Lung (tissue), 12 donors: ENCODE measurements around the gene PTK6. TPM values are rescaled to one million over a fixed set of nuclear protein-coding genes. Genes with fewer than 3 reads are reported as not detected.

Source experiments
- ATAC-seq: fragments of 200-7000 bp; cut with Tn5 transposase; one replicate; pipeline ENCODE4 v1.9.1; 2020; ENCODE audit warnings: moderate number of reproducible peaks; ENCODE audit not compliant: insufficient read depth, low FRiP score
- DNase-seq, 3 donors: peaks; one replicate each; pipeline ENCODE4 v3.0.0-alpha.2; 2013 to 2017
- H3K27ac ChIP-seq, 2 donors: one replicate each; pipeline ENCODE4 v1.5.1; 2013; ENCODE audit warnings: mild to moderate bottlenecking in 2 of 2, moderate library complexity in 2 of 2, control low read depth in 1 of 2, inconsistent platforms in 1 of 2, low read depth in 1 of 2, low read length in 1 of 2
- H3K27me3 ChIP-seq, 3 donors: one replicate each; pipeline ENCODE4 v1.5.1; 2013; ENCODE audit warnings: low read length in 2 of 3; ENCODE audit not compliant: control insufficient read depth in 3 of 3, insufficient read depth in 3 of 3
- H3K36me3 ChIP-seq, 4 donors: one replicate each; pipeline ENCODE4 v1.5.1; 2013; ENCODE audit warnings: low read length in 4 of 4, mild to moderate bottlenecking in 1 of 4, moderate library complexity in 1 of 4; ENCODE audit not compliant: control insufficient read depth in 4 of 4, insufficient read depth in 4 of 4
- H3K4me1 ChIP-seq, 5 donors: one replicate each; pipeline ENCODE4 v1.5.1; 2013; ENCODE audit warnings: low read length in 5 of 5, mild to moderate bottlenecking in 2 of 5, moderate library complexity in 1 of 5; ENCODE audit not compliant: control insufficient read depth in 5 of 5, insufficient read depth in 5 of 5
- H3K4me3 ChIP-seq: one replicate; pipeline ENCODE4 v1.5.1; 2013; ENCODE audit warnings: mild to moderate bottlenecking, control low read depth, moderate library complexity
- H3K9ac ChIP-seq, 2 donors: one replicate each; pipeline ENCODE4 v1.5.1; 2013; ENCODE audit warnings: low read length in 2 of 2, control low read depth in 1 of 2; ENCODE audit not compliant: insufficient read depth in 1 of 2
- H3K9me3 ChIP-seq, 4 donors: one replicate each; pipeline ENCODE4 v1.5.1; 2013; ENCODE audit warnings: low read length in 3 of 4, mild to moderate bottlenecking in 1 of 4, moderate library complexity in 1 of 4; ENCODE audit not compliant: control insufficient read depth in 4 of 4, insufficient read depth in 3 of 4
- WGBS, 2 donors: extraction: QIAGEN DNeasy Blood & Tissue Kit; methylation state at CpG; one replicate each; pipeline ENCODE4 v1.1.7; 2013; 5-methylcytosine and 5-hydroxymethylcytosine counted together
- polyA plus RNA-seq, 2 donors: library from polyadenylated mRNA; stranded (reverse); fragments of 200-250 nt; gene quantifications; one replicate each; pipeline ENCODE4 v1.2.1, GENCODE V29; 2013
- total RNA-seq, 2 donors: library from RNA; depleted of rRNA in 1 of 2; stranded (reverse); fragments of >200 nt in 1 of 2; gene quantifications; one replicate each; pipeline ENCODE4 v1.2.1, GENCODE V29; 2014 to 2021
- TF ChIP-seq, protein P1 (sequence below): IDR thresholded peaks from 2 replicates; pipeline ENCODE4 v1.5.1; 2012; ENCODE audit warnings: mild to moderate bottlenecking; ENCODE audit errors: control extremely low read depth, extremely low read depth
- donor health status: control.
- donor health status: control.
- donor health status: Bipolar disorder and iron deficiency.
- donor health status: healthy.
- donor health status: DM: yes; HTN: yes; CAD: no.

The PTK6 gene
- total and polyA plus RNA-seq, 4 donors, result 0.34 to 5.1 (median 3.7) TPM

DNA sequence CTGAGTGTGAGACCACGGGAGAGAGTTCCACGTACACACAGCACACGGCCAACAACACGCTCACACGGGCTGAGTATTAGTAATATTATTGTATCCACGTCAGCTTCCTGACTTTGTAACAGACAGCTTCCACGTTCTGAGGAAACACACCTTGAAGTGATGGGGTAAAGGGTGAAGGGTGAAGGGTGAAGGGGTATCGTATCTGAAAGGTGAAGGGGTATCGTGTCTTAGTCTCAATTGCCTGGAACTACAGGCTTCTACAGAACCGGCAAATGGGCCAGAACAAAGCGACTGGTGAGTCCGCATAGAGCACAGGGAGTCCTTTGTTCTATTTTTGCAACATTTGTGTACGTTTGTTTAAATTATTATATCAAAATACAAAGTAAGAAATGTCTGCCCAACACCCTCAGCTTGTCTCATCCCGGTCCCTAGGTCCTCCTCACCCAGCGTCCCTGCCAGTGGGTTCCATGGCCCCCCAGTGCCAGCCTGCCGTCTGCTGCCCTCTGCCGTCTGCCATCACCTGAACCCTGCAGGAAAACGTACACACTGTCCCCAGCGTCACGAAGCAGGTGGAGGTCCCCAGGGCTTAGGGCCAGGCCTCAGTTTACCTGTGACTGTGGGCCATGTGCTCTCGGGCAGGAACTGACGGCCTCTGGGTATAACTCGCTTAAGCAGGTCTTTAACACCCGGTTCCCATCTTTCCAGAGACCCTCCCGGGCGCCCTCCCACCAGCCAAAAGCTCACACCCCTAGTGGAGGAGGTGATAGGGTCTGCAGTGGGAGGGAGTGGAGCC is 41.2 kb upstream of the PTK6 start:
- Histone ChIP-seq H3K4me1 (peaks cover 0 to 7% (median 0%) of the 10 kb centered on the region in 5 donors), H3K9me3 (no peaks in the 10 kb centered on the region), H3K4me3 (no peak overlapping the region), H3K9ac (no peak overlapping the region), H3K36me3 (no peaks in the 10 kb centered on the region), H3K27me3 (peaks cover 0 to 10% (median 0%) of the 10 kb centered on the region in 3 donors), H3K27ac (no peak overlapping the region)
- 79 to 82% methylated on average over 26 of the region's 26 CpGs for WGBS, 2 donors
- TF ChIP-seq, protein P1, sequence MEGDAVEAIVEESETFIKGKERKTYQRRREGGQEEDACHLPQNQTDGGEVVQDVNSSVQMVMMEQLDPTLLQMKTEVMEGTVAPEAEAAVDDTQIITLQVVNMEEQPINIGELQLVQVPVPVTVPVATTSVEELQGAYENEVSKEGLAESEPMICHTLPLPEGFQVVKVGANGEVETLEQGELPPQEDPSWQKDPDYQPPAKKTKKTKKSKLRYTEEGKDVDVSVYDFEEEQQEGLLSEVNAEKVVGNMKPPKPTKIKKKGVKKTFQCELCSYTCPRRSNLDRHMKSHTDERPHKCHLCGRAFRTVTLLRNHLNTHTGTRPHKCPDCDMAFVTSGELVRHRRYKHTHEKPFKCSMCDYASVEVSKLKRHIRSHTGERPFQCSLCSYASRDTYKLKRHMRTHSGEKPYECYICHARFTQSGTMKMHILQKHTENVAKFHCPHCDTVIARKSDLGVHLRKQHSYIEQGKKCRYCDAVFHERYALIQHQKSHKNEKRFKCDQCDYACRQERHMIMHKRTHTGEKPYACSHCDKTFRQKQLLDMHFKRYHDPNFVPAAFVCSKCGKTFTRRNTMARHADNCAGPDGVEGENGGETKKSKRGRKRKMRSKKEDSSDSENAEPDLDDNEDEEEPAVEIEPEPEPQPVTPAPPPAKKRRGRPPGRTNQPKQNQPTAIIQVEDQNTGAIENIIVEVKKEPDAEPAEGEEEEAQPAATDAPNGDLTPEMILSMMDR, result no peak
- ATAC-seq (no peak), DNase-seq (no peak)

DNA sequence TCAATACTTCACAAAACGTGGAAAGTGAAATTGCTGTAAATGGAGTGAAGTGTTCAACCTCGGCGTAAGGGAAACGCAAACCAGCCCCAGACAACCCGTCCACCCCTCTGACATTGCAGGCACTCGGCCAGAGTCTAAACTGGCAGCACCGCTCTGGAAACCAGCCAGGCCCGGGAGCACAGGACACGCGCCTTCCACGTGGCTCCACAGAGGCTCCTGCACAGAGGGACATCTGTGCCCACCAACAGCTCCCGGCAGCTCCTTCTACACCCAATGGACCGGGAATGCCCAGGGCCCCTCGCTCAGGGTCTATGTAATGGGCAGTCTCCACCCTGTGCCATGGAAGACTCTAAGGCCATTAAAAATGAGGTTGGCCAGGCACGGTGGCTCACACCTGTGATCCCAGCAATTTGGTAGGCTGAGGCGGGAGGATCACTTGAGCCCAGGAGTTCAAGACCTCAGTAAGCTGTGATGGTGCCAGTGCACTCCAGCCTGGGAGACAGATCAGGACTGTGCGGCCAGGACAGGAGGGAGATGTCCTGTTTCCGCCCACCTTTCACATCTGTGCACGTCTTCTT is 40.2 kb upstream of the PTK6 start:
- TF ChIP-seq, protein P1, result no peak
- H3K9ac ChIP-seq, result no peak overlapping the region
- H3K9me3 ChIP-seq, result no peaks in the 10 kb centered on the region
- DNase-seq, result no peak
- no peak overlapping the region for H3K27ac ChIP-seq
- no peak overlapping the region for H3K4me3 ChIP-seq
- no peak for ATAC-seq
- WGBS, 2 donors, result 71 to 87% methylated on average over 19 of the region's 19 CpGs
- peaks cover 0 to 10% (median 0%) of the 10 kb centered on the region in 3 donors for H3K27me3 ChIP-seq
- peaks cover 0 to 12% (median 0%) of the 10 kb centered on the region in 5 donors for H3K4me1 ChIP-seq
- H3K36me3 ChIP-seq, result no peaks in the 10 kb centered on the region

DNA sequence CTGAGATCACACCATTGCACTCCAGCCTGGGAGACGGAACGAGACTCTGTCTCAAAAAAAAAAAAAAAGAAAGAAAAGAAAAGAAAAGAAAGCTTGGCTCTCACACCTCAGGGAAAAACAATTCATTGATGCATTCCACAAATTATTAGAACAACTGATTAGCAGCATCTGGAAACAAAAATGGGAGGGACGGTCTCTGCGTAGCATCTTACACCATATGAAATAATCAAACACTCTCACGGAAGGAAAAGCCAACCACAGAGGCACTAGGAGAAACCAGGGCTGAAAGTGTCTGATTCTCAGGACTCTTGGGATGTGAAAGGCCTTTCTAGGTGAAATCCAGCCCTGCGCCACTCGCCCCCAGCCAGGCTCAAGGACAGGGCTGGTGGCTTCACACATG is 39.1 kb upstream of the PTK6 start:
- no peaks in the 10 kb centered on the region for H3K9me3 ChIP-seq
- ATAC-seq (no peak), DNase-seq (no peak)
- TF ChIP-seq, protein P1, result no peak
- no peak overlapping the region for H3K9ac ChIP-seq
- H3K4me1 ChIP-seq, result peaks cover 0 to 17% (median 0%) of the 10 kb centered on the region in 5 donors
- 89 to 94% methylated on average over 7 of the region's 7 CpGs for WGBS, 2 donors
- H3K27ac ChIP-seq, result no peak overlapping the region
- no peak overlapping the region for H3K4me3 ChIP-seq
- H3K27me3 ChIP-seq, result peaks cover 0 to 10% (median 0%) of the 10 kb centered on the region in 3 donors
- peaks cover 0 to 7% (median 0%) of the 10 kb centered on the region in 4 donors for H3K36me3 ChIP-seq
